Measurements from ENCODE around the gene COG1. TPM values are rescaled to one million over a fixed set of nuclear protein-coding genes. Genes with fewer than 3 reads are reported as not detected.

COG1 gene
- total RNA-seq, 1 donor from 2014 or later: 42.2 TPM

Other genes starting within 250 kb of the COG1 start
- 27.2 and 34.8 TPM in 2 replicates for gene SLC39A11, start 100.4 kb upstream of the COG1 start, total RNA-seq
- gene SSTR2, start 28.0 kb upstream of the COG1 start, total RNA-seq: 0.32 and 0.89 TPM in 2 replicates
- gene CPSF4L, start 68.8 kb downstream of the COG1 start, total RNA-seq: not detected in 2 replicates
- gene CDC42EP4, start 118.9 kb downstream of the COG1 start, total RNA-seq: 0.61 and 0.95 TPM in 2 replicates

Measured in activated B cell treated with CpG ODN at 0.5 μM for 24 hours (primary cell).